Stimulated activated naive CD8-positive, alpha-beta T cell treated with anti-CD3 and anti-CD28 coated beads, Interleukin-15, amount 100 ng/mL, for 72 hours (primary cell): Measurements from ENCODE around the gene ODC1.

ENCODE experiments used
- ATAC-seq: fragments of 150-1000 bp; cut with Tn5 transposase; 2 replicates; pipeline ENCODE4 v1.10.0; 2021; ENCODE audit warnings: mild to moderate bottlenecking, moderate library complexity
- DNase-seq, 2 donors: peaks; one replicate each; pipeline ENCODE4 v3.0.0; 2021 to 2022
- H3K27ac Mint-ChIP-seq, 2 donors: one replicate each; pipeline ENCODE4 v1.8.0; 2022; ENCODE audit warnings: mild to moderate bottlenecking in 2 of 2, mixed read lengths in 2 of 2, moderate library complexity in 2 of 2
- H3K27me3 Mint-ChIP-seq: one replicate; pipeline ENCODE4 v1.8.0; 2022; ENCODE audit warnings: mixed read lengths
- H3K4me1 Mint-ChIP-seq: one replicate; pipeline ENCODE4 v1.8.0; 2022; ENCODE audit warnings: mild to moderate bottlenecking, mixed read lengths
- H3K4me3 Mint-ChIP-seq, 2 donors: one replicate each; pipeline ENCODE4 v1.8.0; 2022; ENCODE audit warnings: mild to moderate bottlenecking in 2 of 2, mixed read lengths in 2 of 2, moderate library complexity in 1 of 2
- H3K9me3 Mint-ChIP-seq, 2 donors: one replicate each; pipeline ENCODE4 v1.8.0; 2022; ENCODE audit warnings: mixed read lengths in 2 of 2

ODC1 gene

DNA sequence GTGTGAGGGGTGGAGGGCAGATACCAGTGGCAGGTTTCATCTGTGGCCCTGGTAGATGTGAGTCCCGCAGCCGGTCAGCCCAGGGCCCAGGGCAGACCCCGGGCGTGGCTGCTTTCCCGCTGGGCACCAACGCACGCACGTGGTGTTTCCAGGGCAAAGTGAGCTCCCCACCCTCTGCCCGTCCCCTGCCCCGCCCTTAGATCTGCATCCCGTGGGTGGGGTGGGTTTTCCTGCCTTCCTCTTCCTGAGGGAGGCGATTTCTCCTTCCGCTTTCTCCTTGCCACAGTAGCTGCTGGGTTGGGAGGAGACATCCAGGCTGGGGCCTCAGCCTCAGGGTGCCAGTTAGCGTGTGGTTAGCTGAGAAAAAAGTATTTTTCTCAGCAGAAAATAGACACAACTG, 49.6 kb downstream of the ODC1 start:
- ATAC-seq (no peak), DNase-seq (no peak)
- Mint-ChIP-seq H3K9me3 (no peaks in the 10 kb centered on the region), H3K27ac (peak overlapping the region in 1 of 2 donors; percentile 91), H3K4me1 (peaks cover 68% of the 10 kb centered on the region), H3K27me3 (no peaks in the 10 kb centered on the region), H3K4me3 (no peak overlapping the region)

DNA sequence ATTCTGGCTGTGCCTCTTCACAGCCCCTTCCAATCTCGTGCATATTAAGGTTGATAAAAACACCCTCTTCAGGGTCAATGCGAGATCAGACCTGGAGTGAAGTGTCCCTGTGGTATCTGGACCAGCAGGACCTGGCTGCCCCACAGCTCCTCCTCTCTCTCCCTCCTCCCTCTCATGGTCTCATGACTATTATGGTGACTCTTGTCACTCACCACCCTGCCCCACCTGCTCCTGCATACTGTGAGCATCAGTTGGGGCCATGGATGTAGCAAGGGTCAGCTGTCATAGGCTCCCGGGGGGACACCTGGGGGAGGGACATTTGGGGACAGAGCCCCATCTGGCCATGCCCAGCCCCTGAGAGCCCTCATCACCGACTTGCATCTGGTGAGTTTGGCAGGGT, 50.2 kb downstream of the ODC1 start:
- Mint-ChIP-seq H3K27me3 (no peaks in the 10 kb centered on the region), H3K27ac (no peak overlapping the region)
- DNase-seq, result no peak

DNA sequence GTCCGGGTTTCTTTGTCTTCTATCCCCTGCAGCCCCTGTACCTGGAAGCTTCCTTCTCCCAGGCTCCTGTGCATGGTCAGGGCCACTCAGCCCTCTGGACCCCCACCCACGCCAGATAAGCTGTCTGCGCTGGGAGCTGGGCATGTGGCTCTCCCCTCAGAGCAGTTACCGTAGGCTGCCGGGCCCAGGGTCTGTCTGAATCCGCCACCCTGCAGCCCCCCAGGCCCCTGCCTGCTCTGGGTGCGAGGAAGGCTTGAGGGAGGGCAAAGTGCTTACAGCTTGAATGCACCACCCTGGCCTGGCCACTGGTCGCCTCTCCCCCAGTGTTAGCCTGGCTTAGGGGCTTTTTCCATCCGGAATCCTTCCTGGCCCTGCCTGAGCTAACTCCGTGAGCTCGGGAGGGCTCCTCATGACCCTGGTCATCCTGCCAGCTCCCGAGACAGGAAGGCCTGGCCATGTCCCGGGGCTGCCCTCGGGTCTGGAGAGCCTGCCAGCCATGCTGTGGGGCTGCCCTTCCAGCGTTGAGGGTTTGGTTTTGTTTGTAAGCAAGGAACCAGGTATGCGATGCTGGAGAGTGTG, 50.7 kb downstream of the ODC1 start:
- peaks cover 73% of the 10 kb centered on the region for H3K4me1 Mint-ChIP-seq
- no peak overlapping the region for H3K4me3 Mint-ChIP-seq
- no peaks in the 10 kb centered on the region for H3K27me3 Mint-ChIP-seq
- peak overlapping the region in 1 of 2 donors; percentile 31 for H3K27ac Mint-ChIP-seq
- no peaks in the 10 kb centered on the region for H3K9me3 Mint-ChIP-seq
- ATAC-seq (no peak), DNase-seq (no peak)

More for the DNA sequence above, 50.2 kb downstream of the ODC1 start:
- no peak for ATAC-seq
- no peaks in the 10 kb centered on the region for H3K9me3 Mint-ChIP-seq
- peaks cover 73% of the 10 kb centered on the region for H3K4me1 Mint-ChIP-seq
- H3K4me3 Mint-ChIP-seq, result no peak overlapping the region

DNA sequence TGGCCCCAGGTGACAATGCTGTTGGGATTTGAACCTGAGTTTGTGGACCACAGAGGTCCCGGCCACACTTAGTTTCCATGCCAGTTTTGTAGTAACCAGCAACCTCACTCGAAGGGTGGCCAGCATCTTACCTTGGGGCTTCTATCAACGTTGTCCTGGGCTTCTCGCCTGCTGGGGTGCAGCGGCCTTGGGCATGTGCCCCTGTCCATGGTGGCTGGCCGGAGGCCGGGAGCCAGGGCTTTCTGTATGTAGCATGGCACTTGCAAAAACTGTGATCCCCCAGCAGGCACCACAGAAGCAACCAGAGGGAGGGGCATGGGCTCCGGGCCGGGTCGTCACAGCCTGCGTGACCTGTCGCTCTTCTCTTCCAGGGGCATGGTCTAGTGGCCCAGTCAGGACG, 51.7 kb downstream of the ODC1 start:
- Mint-ChIP-seq H3K4me3 (no peak overlapping the region), H3K27me3 (no peaks in the 10 kb centered on the region), H3K27ac (no peak overlapping the region), H3K9me3 (no peaks in the 10 kb centered on the region), H3K4me1 (peaks cover 73% of the 10 kb centered on the region)
- no peak for DNase-seq
- ATAC-seq, result no peak

DNA sequence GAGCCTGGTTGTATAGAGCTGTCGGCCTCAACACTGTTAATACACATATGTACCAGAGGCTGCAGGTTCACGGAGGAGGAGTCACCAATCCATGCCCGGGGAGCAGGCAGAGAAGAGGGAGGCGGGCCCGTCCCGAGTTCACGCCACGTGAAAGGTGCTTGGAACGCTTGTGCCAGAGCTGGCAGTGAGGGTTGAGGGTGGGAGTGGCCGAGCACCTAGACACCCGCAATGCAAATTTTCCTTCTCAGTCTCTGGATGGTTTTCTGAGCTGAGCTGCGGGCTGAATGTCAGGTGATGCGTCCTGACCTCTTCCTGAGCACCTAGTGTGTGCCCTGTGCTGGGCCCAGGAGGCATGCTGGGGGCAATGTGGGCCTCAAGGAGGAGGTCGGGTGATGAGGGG, 52.2 kb downstream of the ODC1 start:
- H3K27me3 Mint-ChIP-seq, result no peaks in the 10 kb centered on the region
- no peak for DNase-seq
- H3K4me1 Mint-ChIP-seq, result peaks cover 73% of the 10 kb centered on the region
- no peak for ATAC-seq
- H3K9me3 Mint-ChIP-seq, result no peaks in the 10 kb centered on the region
- H3K27ac Mint-ChIP-seq, result peak overlapping the region in 1 of 2 donors; percentile 95
- H3K4me3 Mint-ChIP-seq, result no peak overlapping the region

DNA sequence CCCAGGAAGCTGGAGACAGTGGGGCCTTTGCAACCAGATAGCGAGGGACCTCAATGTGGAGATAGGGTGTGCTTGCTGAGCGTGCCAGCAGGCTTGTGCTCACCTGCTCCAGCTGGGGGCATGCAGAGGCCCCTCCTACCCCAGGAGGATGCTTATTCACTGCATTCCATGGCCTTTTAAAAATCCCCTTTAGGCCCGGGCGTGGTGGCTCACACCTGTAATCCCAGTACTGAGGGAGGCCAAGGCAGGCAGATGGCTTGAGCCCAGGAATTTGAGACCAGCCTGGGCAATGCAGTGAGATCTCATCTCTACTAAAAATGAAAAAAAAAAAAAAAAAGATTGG, 54.5 kb downstream of the ODC1 start:
- H3K27me3 Mint-ChIP-seq, result no peaks in the 10 kb centered on the region

DNA sequence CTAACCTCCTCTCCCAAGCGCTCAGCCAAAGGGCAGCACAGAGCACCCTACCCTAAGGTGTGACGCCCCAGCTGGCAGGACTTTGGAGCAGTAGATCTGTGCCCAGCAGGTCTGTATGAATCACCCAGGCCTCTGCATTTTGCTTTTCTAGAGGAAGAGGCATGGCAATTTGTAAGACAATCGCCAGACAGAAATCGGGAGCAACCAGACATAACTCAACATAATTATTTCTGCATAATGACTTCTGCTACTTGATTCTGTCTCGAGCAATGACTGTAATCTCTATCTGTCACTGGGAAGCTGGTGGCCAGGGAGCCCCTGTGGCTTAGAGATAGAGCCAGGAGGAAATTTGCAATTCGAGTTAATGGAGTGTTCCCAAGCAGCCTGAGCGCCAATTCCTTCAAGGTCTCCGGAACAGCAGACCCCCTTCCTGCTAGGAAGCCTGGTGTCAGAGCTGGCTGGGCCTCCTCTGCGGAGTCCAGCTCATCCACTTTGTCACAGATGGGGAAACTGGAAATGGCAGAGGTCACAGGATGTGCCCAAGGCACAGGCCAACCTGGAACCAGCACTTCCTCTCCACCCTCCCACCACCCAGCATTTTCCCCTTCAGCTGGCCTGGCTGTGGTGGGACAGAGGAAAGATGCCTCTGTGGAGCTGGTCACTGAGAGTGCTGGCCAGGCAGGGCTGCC, 55.0 kb downstream of the ODC1 start:
- no peak overlapping the region for H3K4me3 Mint-ChIP-seq
- DNase-seq (no peak), ATAC-seq (no peak)
- H3K9me3 Mint-ChIP-seq, result no peaks in the 10 kb centered on the region
- no peaks in the 10 kb centered on the region for H3K27me3 Mint-ChIP-seq
- no peak overlapping the region for H3K27ac Mint-ChIP-seq
- peaks cover 86% of the 10 kb centered on the region for H3K4me1 Mint-ChIP-seq

More for the DNA sequence above, 54.5 kb downstream of the ODC1 start:
- Mint-ChIP-seq H3K27ac (peak overlapping the region in 1 of 2 donors; percentile 62), H3K9me3 (no peaks in the 10 kb centered on the region), H3K4me1 (peaks cover 81% of the 10 kb centered on the region), H3K4me3 (no peak overlapping the region)
- ATAC-seq, result no peak
- no peak for DNase-seq

DNA sequence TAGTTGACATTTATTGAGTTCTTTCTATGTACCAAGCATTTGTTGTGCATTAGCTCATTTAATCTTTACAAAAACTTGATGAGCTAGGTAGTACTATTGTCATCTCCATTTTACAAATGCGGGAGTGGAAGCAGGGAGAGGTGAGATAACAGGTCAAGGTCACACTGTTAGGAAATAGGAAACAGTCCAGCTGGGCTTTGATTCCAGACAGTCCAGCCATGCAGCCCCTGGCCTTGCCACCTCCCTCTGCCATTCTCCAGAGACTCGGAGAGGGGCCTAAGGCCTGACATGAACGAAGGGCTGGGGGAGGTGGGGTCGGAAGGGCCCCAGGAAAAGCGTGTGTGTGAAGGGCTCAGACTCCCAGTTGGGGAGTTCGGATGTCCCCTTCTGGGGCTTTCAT, 55.6 kb downstream of the ODC1 start:
- no peak for ATAC-seq
- Mint-ChIP-seq H3K27ac (peak overlapping the region in 1 of 2 donors; percentile 70), H3K9me3 (no peaks in the 10 kb centered on the region), H3K4me3 (no peak overlapping the region), H3K4me1 (peaks cover 91% of the 10 kb centered on the region), H3K27me3 (no peaks in the 10 kb centered on the region)
- no peak for DNase-seq

DNA sequence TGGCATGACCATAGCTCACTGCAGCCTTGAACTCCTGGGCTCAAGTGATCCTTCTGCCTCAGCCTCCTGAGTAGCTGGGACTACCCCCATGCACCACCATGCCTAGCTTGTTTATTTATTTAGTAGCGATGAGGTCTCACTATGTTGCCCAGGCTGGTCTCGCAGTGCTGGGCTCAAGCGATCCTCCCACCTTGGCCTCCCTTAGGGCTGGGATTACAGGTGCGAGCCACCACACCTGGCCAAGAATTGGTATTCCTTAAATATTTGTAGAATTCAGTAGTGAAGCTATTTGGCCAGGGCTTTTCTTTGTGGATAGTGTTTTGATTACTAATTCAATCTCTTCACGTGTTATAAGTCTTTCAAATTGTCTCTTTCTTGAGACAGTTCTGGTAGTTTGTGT, 56.0 kb downstream of the ODC1 start:
- no peak for ATAC-seq
- Mint-ChIP-seq H3K9me3 (no peaks in the 10 kb centered on the region), H3K27ac (no peak overlapping the region), H3K4me1 (peaks cover 95% of the 10 kb centered on the region), H3K4me3 (no peak overlapping the region), H3K27me3 (no peaks in the 10 kb centered on the region)
- DNase-seq, result no peak

DNA sequence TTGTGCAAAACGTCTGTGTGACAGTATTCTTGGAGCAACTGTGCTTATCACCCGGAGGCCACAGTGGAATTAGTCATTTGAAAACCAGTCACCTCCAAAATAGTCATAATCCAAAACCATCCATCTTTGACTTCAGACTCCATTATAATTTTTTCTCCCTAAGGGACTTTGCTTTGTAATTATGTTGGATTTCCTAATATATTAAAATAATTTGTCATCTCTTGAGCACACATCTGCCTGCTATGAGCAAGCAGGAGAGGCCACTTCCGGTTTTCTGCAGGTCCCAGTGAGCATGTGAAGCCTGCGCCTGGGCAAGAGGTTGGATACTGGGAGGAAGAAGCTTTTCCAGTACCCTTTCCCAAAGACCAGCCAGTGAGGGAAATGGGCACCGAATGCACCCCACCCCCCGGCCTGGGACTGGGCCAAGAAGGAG, 57.7 kb downstream of the ODC1 start:
- Mint-ChIP-seq H3K4me1 (peaks cover 97% of the 10 kb centered on the region), H3K27me3 (no peaks in the 10 kb centered on the region), H3K4me3 (no peak overlapping the region), H3K9me3 (no peaks in the 10 kb centered on the region), H3K27ac (peak overlapping the region in 1 of 2 donors; percentile 33)
- ATAC-seq (no peak), DNase-seq (no peak)
